ENCODE data around the gene SAXO1.
A peak's percentile ranks its signal among the peaks of the same experiment; 100 is the strongest.
"Not testable (repeated sequence)": the region's sequence is repeated elsewhere in the genome, so short reads cannot be mapped to it uniquely, and the experiment has no call there.

SAXO1 gene, protein sequence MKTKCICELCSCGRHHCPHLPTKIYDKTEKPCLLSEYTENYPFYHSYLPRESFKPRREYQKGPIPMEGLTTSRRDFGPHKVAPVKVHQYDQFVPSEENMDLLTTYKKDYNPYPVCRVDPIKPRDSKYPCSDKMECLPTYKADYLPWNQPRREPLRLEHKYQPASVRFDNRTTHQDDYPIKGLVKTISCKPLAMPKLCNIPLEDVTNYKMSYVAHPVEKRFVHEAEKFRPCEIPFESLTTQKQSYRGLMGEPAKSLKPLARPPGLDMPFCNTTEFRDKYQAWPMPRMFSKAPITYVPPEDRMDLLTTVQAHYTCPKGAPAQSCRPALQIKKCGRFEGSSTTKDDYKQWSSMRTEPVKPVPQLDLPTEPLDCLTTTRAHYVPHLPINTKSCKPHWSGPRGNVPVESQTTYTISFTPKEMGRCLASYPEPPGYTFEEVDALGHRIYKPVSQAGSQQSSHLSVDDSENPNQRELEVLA

DNA sequence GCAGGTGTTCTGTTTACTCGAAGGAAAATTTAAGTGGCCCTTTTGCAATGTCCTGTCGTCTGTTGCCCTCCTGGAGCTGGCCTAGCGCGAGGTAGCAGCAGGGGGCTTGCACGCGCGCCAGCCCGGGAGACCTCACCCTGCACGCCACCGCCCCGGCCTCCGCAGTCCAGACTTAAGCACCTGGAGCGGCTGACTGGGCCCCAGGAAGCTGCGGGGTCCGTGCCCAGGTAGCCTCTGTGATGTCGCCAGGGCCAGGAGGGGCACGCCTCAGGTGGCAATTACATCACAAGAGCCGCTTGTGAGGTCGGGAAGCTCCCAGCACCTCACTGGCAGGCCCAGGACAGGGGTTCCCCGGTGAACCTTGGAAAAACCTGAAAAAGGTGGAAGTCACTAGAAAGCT lies at the start of gene SAXO1:
SAXO1 (minus strand) TSS at position 195 of the 400 bp plus-strand sequence. CDS start 301 bp downstream, outside the sequence.
- no peak for DNase-seq (ENCODE audit: low read depth)

DNA sequence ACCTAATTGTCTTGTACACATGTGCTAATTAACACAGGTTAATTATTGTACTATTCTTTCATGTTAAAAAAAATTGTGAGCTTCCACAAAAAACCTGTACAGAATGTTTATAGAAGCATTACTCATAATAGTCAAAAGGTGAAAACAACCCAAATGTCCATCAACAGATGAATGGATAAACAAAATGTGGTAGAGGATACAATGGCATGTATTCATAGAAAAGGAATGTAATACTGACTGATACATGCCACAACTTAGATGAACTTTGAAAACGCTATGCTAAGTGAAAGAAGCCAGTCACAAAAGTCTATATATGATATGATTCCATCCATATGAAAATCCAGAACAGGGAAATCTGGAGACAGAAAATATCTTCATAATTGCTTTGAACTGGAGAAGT lies 41.8 kb upstream of the SAXO1 start:
- no peak for DNase-seq (ENCODE audit: low read depth)

DNA sequence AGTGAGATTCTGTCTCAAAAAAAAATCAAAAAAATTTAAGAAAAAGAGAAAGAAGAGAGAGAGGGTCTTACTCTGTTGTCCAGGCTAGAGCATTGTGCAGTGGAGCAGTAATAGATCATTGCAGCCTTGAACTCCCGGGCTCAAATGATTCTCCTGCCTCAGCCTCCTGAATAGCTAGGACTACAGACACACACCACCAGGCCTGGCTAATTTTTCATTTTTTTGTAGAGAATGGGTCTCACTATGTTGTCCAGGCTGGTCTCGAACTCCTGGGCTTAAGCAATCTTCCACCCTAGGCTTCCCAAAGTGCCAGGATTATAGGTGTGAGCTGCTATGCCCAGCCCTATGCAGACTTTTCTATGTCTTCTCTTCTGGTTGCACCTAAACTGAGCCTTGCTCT lies 41.2 kb upstream of the SAXO1 start:
- no peak for DNase-seq (ENCODE audit: low read depth)

DNA sequence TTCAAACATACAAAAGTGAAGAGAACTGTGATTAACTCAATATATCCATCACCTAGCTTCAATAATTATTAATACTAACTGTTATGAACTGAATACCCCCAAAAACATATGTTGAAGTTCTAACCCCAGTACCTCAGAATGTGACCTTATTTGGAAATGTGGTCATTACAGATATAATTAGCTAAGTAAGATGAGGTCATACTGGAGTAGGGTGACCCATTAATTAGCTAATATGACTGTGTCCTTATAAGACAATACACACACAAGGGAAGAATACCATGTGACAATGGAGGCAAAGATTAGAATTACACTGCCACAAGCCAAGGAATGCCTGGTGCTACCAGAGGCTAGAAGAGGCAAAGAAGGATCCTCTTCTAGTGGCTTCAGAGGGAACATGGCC lies 24.0 kb upstream of the SAXO1 start:
- no peak for DNase-seq (ENCODE audit: low read depth)

DNA sequence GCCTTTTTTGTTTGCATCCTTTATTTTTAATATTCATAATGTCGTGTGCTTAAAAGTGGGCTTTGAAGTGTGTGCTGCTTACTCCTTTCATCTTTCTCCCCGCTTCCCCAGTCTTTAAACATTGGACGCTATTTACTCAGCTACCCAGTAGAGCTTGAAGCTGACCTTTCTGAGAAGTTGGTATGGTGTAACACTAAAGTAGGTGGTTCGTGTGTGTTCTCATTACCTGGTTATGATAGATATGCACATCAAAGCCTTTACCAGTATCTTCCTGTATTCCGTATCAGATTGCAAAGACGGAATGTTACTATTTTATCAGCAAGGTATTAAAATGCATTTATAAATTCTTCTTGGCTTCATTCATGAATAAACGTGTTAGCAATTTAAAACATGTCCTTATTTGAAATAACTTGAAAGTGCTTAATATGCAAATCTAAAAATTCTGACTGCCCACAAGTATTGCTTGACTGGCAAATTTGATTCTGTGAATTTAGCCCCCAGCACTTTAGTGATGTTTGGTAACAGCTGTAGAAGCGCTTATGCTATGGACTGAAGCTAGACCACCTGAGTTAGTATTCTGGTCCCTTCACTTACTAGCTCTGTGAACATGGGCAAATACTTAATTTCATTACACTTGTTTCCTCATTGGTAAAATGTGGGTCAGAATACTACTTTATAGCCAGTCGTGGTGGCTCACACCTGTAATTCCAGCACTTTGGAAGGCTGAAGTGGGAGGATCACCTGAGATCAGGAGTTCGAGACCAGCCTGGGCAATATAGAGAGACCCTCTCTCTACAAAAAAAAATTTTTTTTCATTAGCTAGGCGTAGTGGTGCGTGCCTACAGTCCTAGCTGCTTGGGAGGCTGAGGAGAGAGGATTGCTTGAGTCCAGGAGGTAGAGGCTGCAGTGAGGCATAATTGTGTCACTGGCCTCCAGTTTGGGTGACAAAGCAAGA lies 17.9 kb upstream of the SAXO1 start:
- no peak for DNase-seq (ENCODE audit: low read depth)

DNA sequence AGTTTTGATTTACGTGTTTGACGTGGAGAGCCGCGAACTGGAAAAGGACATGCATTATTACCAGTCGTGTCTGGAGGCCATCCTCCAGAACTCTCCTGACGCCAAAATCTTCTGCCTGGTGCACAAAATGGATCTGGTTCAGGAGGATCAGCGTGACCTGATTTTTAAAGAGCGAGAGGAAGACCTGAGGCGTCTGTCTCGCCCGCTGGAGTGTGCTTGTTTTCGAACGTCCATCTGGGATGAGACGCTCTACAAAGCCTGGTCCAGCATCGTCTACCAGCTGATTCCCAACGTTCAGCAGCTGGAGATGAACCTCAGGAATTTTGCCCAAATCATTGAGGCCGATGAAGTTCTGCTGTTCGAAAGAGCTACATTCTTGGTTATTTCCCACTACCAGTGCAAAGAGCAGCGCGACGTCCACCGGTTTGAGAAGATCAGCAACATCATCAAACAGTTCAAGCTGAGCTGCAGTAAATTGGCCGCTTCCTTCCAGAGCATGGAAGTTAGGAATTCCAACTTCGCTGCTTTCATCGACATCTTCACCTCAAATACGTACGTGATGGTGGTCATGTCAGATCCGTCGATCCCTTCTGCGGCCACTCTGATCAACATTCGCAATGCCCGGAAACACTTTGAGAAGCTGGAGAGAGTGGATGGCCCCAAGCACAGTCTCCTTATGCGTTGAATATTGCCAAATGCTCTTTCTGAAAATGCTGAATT lies 17.1 kb upstream of the SAXO1 start:
- no peak for DNase-seq (ENCODE audit: low read depth)

DNA sequence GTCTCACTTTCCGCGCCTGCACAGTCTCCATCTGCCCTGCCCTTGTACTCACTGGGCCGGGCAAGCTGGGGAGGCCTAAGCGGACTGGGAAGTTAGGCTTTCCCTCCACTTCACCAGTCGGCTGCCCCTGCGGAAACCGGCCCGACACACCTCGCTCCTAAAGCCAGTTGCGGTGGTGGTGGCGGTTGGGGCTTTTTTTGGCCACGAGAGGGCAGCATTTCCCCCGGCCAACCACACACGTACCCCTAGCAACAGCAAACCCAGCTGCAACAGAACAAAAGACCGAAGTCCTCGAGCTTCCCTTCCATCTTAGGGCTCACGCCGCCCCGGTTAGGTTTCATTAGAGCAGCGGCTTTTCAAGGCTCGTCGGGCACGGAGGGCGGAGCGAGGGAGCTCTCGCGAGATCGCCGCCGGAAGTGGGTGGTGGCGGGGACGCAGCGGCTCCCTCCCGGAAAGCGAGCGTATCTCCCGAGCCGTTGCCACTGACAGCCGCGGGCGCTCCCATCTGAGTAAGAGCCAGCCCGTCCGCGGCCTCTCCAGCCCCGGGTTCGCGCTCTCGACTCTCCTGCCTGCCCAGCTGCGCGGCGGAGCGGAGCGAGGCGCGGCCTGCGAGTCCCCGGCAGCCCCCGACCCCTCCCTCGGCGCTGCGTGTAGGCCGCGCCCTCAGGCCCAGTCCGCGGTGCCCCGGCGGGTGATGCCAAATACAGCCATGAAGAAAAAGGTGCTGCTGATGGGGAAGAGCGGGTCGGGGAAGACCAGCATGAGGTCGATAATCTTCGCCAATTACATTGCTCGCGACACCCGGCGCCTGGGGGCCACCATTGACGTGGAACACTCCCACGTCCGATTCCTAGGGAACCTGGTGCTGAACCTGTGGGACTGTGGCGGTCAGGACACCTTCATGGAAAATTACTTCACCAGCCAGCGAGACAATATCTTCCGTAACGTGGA lies 16.2 kb upstream of the SAXO1 start, which contains the start of gene RRAGA:
RRAGA (plus strand) TSS at position 462 of the 951 bp plus-strand sequence; CDS start at position 695, 233 bp downstream.
- DNase-seq (ENCODE audit: low read depth) = peak; percentile 91

DNA sequence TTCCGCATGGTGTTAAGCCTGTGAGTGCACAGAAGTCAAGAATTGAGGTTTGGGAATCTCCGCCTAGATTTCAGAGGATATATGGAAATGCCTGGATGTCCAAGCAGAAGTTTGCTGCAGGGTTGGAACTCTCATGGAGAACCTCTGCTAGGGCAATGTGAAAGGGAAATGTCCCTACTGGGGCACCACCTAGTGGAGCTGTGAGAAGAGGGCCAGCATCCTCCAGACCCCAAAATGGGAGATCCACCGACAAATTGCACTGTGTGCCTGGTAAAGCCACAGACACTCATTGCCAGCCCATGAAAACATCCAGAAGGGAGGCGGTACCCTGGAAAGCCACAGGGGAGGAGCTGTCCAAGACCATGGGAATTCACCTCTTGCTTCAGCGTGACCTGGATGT lies 3.6 kb upstream of the SAXO1 start:
- DNase-seq (ENCODE audit: low read depth) = no peak

DNA sequence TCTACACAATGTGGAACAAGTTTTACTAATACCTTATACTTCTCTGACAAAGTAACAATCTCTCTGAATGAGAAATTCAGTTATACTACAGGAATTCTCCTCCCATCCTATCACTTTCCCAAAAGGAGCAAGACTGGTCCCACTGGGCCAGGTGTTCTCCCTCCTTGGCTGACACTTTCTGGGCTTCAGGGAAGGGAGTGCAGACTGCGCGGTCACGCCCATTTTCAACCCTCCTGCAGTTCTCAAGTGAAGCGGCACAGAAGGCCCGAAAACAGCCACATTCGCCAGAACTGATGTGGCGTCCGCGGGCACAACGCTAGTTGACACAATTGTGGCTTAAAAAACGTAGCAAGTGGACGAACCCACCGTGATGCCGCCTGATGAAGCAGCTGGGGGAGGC lies 603 bp downstream of the SAXO1 start:
- DNase-seq (ENCODE audit: low read depth) = no peak

DNA sequence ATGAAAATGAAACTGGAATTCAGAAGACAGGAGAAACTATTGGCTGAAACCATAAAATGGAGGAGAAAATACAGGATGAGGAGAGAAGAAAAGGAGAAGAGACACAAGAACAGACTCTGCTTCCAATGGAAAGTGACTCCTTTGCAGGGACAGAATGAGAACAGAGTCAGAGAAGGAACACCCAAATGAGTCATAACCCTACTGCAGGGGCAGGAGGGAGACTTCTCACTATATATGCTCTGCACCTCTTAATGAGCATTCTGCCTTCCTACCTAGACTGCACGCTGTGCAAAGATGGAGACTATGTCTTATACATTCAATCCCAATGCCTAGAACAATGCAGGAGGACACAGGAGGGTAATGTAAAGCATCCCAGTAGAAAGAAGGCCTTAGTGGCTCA lies 2.1 kb downstream of the SAXO1 start:
- no peak for DNase-seq (ENCODE audit: low read depth)

DNA sequence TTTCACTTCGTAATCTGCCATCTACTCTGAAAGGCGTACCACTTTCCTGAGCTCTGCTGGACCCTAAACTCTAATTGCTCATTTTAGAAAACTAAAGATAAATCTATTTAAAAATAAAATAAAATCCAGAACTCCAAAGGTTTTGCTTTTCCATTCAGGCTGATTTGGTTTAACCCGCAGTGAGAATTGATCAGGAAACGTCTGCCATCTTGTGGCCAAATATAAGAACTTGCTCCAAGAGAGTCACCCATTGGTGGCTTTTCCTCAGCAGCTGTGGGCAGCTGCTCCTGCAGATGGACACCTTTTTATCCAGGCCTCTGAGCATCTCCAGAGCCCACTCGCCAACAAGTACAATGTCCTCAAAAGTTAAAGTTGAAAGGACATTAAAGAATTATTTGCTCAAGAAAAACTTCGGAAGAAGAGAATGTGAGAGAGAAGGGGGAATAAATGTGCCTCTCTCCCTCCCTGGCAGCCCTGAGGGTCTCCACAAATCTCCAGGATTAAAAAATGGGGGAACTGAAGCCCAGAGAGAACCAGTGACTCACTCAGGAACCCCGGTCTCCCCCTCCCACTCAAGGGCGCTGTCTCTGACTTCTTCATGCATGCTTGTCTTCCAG lies 4.1 kb downstream of the SAXO1 start:
- DNase-seq (ENCODE audit: low read depth) = no peak

DNA sequence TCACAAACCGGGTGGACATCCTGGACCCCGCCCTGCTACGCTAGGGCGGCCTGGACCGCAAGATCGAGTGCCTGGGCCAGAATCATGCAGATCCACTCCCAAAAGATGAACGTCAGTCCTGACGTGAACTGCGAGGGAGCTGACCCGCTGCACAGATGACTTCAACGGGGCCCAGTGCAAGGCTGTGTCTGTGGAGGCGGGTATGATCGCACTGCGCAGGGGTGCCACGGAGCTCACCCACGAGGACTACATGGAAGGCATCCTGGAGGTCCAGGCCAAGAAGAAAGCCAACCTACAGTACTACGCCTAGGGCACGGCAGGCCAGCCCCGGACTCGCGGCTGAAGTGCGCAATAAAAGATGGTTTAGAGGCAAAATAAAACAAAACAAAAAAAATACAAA lies 5.2 kb downstream of the SAXO1 start:
- DNase-seq (ENCODE audit: low read depth) = no peak

DNA sequence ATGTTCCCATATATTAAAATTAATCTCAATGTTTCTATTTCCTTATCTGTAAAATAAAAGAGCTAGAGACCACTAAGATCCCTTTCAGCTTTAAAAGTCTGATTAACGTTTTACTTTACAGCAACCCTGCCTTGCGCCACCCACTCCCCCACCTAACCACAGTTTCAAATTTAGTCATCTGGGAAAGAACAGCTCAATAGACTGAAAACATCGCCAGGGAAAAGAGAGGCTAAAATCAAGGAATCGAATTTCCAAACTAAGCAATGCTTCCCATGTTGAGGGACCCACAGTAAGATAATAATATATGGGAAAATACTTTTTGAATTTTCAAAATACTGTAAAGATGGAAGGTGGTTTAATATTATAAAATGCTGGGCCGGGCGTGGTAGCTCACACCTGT lies 6.6 kb downstream of the SAXO1 start:
- no peak for DNase-seq (ENCODE audit: low read depth)

DNA sequence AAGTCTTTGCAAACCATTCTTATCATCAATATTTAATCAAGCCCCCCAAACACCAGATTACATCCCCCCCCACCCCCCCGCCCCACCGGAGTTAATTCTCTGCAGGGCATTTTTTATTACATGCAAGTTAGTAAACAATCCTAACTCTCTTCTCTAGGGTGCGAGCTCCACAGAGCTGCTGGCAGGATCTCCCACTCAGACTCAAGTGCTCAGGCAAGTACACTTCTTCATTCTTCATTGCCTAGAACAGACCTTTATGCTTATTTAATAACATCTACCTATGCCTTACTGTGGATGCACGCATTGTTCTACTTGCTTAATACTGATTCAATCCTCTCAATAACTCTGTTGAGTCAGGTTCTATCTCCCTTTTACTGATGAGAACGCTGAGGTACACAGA lies 9.9 kb downstream of the SAXO1 start:
- no peak for DNase-seq (ENCODE audit: low read depth)

DNA sequence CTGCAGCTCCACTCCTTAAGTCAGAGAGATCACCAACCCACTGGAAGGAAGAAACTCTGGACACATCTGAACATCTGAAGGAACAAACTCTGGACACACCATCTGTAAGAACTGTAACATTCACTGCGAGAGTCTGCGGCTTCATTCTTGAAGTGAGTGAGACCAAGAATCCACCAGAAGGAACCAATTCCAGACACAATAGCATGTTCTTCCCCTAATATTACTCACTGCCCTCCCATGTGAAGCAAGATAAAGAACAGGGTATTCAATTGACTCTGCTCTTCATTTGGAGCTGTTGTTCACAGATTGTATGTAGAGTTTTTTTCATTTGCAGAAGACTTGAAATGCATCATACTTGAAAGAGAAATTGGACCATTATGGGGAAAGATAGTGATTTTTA lies 10.8 kb downstream of the SAXO1 start:
- DNase-seq (ENCODE audit: low read depth) = no peak

DNA sequence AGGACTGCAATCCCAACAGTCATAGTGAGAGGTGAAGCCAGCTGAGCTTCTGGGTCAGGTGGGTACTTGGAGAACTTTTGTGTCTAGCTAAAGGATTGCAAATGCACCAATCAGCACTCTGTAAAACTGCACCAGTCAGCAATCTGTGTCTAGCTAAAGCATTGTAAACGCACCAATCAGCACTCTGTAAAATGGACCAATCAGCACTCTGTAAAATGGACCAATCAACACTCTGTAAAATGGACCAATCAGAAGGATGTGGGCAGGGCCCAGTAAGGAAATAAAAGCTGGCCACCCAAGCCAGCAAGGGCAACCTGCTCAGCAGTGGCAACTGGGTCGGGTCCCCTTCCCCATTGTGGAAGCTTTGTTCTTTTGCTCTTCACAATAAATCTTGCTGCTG lies 11.4 kb downstream of the SAXO1 start:
- DNase-seq (ENCODE audit: low read depth) = not testable (repeated sequence)

DNA sequence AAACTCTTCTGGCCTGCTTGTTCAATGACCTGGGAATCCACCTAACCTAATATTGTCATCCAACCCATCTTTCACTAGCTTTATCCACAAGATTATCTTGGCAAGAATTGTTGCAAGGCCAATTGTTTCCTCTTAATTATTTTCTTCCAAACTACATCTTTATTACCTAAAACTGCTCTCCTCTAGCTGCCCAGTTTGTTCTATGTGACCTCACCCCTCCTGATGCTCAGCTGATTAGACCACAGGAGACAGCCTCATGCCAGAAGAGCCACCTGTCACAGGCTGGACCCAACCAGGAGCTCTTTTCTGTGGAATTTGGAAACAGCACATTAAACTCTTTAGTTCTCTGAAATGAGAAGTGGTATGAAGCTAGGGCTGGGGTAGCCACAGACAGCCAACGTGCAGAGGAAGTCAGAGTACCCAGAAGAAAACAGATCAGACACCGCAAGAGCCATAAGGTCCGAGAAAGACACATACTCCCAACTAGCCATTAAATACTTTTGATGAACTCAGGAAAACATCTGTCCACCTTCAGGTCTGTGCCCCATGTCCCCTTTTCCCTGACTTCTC lies 12.0 kb downstream of the SAXO1 start:
- DNase-seq (ENCODE audit: low read depth) = no peak

DNA sequence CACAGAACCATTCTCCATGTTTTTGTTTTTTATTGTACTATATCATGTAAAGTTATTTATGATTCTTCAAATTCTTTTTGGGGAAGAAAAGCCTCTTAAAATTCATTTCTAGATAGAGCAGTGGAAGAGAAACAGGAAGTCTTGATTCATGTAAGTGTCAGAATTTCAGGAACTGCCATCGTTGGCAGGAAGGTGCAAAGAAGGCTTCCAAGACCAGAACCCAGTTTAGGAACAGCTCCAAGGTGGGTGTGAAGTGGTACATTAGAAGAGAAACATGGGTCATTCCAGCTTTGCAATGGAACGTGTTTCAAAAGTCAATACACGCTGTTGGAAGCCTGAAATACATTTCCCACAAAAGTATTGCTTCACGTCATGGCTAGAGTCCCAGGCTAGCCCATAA lies 14.8 kb downstream of the SAXO1 start:
- no peak for DNase-seq (ENCODE audit: low read depth)

DNA sequence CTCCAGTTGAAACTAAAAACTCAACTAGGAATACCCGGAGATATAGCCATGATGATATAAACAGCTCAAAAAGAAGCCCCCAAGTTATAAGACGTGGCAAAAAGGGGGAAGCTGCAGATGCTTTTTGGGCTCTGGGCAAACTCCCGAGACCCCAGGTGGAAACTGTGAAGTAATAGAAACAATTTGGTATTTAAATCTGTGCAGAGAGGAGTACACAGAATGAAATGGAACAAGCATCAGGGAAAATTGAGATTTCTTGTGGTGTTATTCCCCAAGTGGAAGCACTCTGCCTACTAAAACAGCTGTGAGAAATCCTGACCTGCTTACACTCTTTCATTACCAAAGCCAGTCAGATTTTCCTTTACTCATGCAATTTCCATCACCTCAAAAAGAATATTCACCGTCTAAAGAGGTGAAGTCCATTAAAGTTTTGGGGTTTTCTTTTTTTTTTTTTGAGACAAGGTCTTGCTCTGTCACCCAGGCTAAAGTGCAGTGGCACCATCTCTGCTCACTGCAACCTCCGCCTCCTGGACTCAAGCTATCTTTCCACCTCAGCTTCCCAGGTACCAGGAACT lies 23.5 kb downstream of the SAXO1 start:
- DNase-seq (ENCODE audit: low read depth) = no peak

DNA sequence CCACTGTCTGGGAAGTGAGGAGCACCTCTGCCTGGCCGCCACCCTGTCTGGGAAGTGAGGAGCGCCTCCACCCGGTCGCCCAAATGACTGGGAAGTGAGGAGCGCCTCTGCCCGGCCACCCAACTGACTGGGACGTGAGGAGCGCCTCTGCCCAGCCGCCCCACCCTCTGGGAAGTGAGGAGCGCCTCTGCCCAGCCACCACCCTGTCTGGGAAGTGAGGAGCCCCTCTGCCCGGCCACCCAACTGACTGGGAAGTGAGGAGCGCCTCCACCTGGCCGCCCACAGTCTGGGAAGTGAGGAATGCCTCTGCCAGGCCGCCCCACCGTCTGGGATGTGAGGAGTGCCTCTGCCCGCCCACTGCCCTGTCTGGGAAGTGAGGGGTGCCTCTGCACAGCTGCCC lies 32.9 kb downstream of the SAXO1 start:
- DNase-seq (ENCODE audit: low read depth) = no peak
